IMR-90 (cell line): Measurements from ENCODE around the gene COG2.

Experiments used
- BHLHE40 ChIP-seq: fragments of 150-350 bp; IDR thresholded peaks from 2 replicates; pipeline ENCODE4 v1.6.1; 2016; ENCODE audit warnings: mild to moderate bottlenecking, low read depth, low read length
- MAZ ChIP-seq: IDR thresholded peaks from 2 replicates; pipeline ENCODE4 v1.6.1; 2012; ENCODE audit warnings: low read depth, mild to moderate bottlenecking, low read length, improper control_type of control experiment, moderate library complexity, borderline replicate concordance
- MXI1 ChIP-seq: IDR thresholded peaks from 2 replicates; pipeline ENCODE4 v1.6.1; 2012; ENCODE audit warnings: low read depth, mild to moderate bottlenecking, low read length, moderate library complexity, borderline replicate concordance
- POLR2A ChIP-seq: IDR thresholded peaks from 2 replicates; pipeline ENCODE4 v1.6.1; 2012; ENCODE audit warnings: mild to moderate bottlenecking, low read depth, low read length
- RCOR1 ChIP-seq: IDR thresholded peaks from 2 replicates; pipeline ENCODE4 v1.6.1; 2012; ENCODE audit warnings: mild to moderate bottlenecking, low read length, improper control_type of control experiment; ENCODE audit not compliant: insufficient replicate concordance
- RFX5 ChIP-seq: IDR thresholded peaks from 2 replicates; pipeline ENCODE4 v1.8.0; 2012; ENCODE audit warnings: low read depth, mild to moderate bottlenecking, low read length, moderate library complexity
- SMC3 ChIP-seq: fragments of 150-350 bp; IDR thresholded peaks from 2 replicates; pipeline ENCODE4 v1.6.1; 2016; ENCODE audit warnings: low read depth, mild to moderate bottlenecking, antibody characterized with exemption, low read length, moderate library complexity
- TF ChIP-seq, protein P1 (sequence below): fragments of 150-350 bp; IDR thresholded peaks from 2 replicates; pipeline ENCODE4 v1.6.1; 2017; ENCODE audit warnings: mild to moderate bottlenecking, antibody characterized with exemption, low read length, low read depth
- TF ChIP-seq, protein P2 (sequence below): conservative IDR thresholded peaks from 2 replicates; pipeline ENCODE4 v1.5.1; 2012; ENCODE audit warnings: mild to moderate bottlenecking, low read depth, low read length, improper control_type of control experiment

DNA sequence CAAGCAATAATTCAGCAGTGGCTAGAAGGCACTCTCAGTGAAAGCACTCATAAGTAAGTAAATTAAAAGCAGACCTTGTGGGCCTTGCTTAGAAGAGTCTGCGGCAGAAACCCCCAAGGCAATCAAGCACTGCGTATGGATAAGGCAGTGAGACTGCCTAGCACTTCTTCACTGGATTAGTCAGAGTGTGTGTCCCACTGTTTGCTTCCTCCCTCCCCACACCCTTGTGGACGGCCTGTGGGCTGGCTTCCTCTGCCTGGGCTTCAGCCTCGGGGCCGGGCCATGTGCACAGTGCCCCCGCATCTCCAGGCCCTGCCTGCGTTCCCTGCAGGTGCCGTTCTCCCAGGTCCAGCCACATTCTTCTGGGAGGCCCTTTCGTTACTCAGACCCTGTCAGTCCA lies 47.8 kb downstream of the COG2 start:
- TF ChIP-seq, protein P1, sequence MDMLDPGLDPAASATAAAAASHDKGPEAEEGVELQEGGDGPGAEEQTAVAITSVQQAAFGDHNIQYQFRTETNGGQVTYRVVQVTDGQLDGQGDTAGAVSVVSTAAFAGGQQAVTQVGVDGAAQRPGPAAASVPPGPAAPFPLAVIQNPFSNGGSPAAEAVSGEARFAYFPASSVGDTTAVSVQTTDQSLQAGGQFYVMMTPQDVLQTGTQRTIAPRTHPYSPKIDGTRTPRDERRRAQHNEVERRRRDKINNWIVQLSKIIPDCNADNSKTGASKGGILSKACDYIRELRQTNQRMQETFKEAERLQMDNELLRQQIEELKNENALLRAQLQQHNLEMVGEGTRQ: no peak
- TF ChIP-seq, protein P2, sequence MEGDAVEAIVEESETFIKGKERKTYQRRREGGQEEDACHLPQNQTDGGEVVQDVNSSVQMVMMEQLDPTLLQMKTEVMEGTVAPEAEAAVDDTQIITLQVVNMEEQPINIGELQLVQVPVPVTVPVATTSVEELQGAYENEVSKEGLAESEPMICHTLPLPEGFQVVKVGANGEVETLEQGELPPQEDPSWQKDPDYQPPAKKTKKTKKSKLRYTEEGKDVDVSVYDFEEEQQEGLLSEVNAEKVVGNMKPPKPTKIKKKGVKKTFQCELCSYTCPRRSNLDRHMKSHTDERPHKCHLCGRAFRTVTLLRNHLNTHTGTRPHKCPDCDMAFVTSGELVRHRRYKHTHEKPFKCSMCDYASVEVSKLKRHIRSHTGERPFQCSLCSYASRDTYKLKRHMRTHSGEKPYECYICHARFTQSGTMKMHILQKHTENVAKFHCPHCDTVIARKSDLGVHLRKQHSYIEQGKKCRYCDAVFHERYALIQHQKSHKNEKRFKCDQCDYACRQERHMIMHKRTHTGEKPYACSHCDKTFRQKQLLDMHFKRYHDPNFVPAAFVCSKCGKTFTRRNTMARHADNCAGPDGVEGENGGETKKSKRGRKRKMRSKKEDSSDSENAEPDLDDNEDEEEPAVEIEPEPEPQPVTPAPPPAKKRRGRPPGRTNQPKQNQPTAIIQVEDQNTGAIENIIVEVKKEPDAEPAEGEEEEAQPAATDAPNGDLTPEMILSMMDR: no peak
- TF ChIP-seq POLR2A (no peak), SMC3 (no peak), RCOR1 (no peak), RFX5 (no peak), MXI1 (no peak), BHLHE40 (no peak), MAZ (no peak)
